ENCODE results near the gene VSIG4.
"Not testable (repeated sequence)": the region's sequence is repeated elsewhere in the genome, so short reads cannot be mapped to it uniquely, and the experiment has no call there.

The VSIG4 gene

DNA sequence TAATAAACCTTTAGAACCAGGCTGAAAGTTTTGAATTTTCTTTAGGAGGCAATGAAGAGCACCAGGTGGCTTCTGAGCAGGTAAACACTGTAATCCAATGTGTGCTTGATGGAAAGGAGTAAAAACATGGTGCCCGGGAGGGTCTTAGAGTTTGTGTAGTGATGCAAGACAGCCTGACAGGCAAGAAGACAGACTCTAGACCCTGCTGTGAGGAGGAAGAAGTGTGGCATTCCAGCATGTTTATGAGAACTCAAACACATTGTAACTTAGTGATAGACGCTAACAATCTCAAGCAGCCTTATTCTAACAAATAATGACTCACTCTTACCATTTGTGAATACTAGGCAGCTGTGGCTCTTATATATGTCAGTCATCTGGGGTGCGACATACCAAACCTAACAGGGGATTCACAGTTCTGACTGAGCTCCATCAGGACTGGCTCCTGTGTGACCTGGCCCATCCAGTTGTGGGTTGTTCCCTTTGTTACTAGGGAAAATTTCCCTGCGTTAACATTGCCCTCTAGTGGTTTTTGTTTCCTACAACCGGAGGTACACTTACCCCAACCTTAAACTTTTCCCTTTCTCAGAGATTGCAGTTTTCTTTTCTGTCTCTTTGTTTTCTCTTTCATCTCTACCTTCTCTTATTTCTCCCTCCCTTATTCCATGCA lies 53.8 kb downstream of the VSIG4 start:
- H3K9me3 Mint-ChIP-seq = no peaks in the 10 kb centered on the region
- peak overlapping the region; percentile 81 to 95 for H3K27ac Mint-ChIP-seq
- no peaks in the 10 kb centered on the region for H3K27me3 Mint-ChIP-seq
- ATAC-seq = peak; percentile 100
- H3K4me3 Mint-ChIP-seq = peak overlapping the region; percentile 3 to 6
- DNase-seq = peak; percentile 54 to 74
- peaks cover 22% of the 10 kb centered on the region for H3K4me1 Mint-ChIP-seq

DNA sequence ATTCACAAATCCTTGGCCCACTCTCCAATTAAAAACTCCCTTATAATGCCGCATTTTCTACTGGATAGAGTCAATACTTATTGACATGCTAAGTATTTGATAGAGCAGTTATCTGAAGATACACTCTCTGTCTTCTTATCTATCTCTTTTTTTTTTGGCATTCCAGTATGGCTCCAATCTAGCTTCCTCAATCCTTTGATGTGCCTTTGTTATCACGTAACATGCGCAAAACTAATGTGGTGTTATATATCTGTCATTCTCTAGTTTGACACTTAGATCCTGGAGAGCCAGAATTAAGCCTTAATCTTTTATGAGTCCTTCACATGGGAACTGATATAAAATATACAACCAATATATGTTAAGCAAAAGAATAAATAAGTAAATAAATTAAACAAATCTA lies 54.7 kb downstream of the VSIG4 start:
- Mint-ChIP-seq H3K9me3 (no peaks in the 10 kb centered on the region), H3K27ac (peak overlapping the region in 1 of 2 donors; percentile 84)

DNA sequence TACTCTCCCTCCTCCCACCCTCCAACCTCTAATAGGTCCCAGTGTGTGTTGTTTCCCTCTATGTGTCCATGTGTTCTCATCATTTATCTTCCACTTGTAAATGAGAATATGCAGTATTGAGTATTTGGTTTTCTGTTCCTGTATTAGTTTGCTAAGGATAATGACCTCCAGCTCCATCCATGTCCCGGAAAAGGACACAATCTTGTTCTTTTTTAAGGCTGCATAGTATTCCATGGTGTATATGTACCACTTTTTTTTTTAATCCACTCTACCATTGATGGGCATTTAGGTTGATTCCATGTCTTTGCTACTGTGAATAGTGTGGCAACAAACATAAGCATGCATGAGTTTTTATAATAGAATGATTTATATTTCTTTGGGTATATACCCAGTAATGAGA lies 62.7 kb downstream of the VSIG4 start:
- not testable (repeated sequence) for H3K9me3 Mint-ChIP-seq, H3K4me3 Mint-ChIP-seq, ATAC-seq, H3K27ac Mint-ChIP-seq, H3K27me3 Mint-ChIP-seq, DNase-seq, H3K4me1 Mint-ChIP-seq

More for the DNA sequence above, 54.7 kb downstream of the VSIG4 start:
- DNase-seq = no peak
- Mint-ChIP-seq H3K4me3 (no peak overlapping the region), H3K4me1 (peaks cover 22% of the 10 kb centered on the region), H3K27me3 (no peaks in the 10 kb centered on the region)
- no peak for ATAC-seq

DNA sequence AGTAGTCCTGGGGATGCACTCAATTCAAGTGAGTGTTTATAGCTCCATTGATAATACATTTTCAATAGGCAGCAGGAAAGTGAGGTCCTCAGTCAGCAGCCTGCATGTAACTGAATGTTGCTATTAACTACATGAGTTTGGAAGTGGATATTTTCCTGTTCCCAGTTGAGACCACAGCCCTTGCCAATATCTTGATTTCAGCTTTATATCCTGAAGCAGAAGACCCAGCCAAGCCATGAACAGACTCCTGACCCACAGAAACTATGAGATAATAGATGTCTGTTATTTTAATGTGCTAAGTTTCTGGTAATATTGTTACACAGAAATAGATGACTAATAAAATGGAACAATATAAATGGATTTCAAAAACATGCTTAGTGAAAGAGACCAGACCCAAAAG lies 63.7 kb downstream of the VSIG4 start:
- ATAC-seq (no peak), DNase-seq (no peak)
- Mint-ChIP-seq H3K4me1 (no peaks in the 10 kb centered on the region), H3K27me3 (no peaks in the 10 kb centered on the region), H3K4me3 (no peak overlapping the region), H3K27ac (no peak overlapping the region), H3K9me3 (no peaks in the 10 kb centered on the region)

DNA sequence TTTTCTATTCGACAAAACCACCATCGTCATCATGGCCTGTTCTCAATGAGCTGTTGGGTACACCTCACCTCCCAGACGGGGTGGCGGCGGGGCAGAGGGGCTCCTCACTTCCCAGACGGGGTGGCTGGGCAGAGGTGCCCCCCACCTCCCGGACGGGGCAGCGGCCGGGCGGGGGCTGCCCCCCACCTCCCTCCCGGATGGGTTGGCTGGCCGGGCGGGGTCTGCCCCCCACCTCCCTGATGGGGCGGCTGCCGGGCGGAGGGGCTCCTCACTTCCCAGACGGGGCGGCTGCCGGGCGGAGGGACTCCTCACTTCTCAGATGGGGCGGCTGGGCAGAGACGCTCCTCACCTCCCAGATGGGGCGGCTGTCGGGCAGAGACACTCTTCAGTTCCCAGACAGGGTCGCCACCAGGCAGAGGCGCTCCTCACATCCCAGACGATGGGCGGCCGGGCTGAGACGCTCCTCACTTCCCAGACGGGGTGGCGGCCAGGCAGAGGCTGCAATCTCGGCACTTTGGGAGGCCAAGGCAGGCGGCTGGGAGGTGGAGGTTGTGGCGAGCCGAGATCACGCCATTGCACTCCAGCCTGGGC lies 64.6 kb downstream of the VSIG4 start:
- not testable (repeated sequence) for H3K4me1 Mint-ChIP-seq, H3K27me3 Mint-ChIP-seq, ATAC-seq, DNase-seq, H3K27ac Mint-ChIP-seq, H3K4me3 Mint-ChIP-seq, H3K9me3 Mint-ChIP-seq

All from stimulated activated naive CD8-positive, alpha-beta T cell treated with anti-CD3 and anti-CD28 coated beads, Interleukin-15, amount 100 ng/mL, for 72 hours (primary cell).